GM03348 (cell line): ENCODE data around the gene ASGR2.
"Not testable (repeated sequence)": the region's sequence is repeated elsewhere in the genome, so short reads cannot be mapped to it uniquely, and the experiment has no call there.

Source experiments
- DNase-seq: peaks from one replicate; pipeline ENCODE4 v3.0.0; 2012; ENCODE audit warnings: low spot score

The ASGR2 gene, protein sequence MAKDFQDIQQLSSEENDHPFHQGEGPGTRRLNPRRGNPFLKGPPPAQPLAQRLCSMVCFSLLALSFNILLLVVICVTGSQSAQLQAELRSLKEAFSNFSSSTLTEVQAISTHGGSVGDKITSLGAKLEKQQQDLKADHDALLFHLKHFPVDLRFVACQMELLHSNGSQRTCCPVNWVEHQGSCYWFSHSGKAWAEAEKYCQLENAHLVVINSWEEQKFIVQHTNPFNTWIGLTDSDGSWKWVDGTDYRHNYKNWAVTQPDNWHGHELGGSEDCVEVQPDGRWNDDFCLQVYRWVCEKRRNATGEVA

GRCh38 chr17:7114241-7114874 is at the start of gene ASGR2:
TSS of gene ASGR2 (minus strand) at chr17:7114822. CDS start at chr17:7114240, 582 bp downstream.
- no peak for DNase-seq

- DNase-seq, result not testable (repeated sequence)
These were observed 44.9 kb upstream of the ASGR2 start for GRCh38 chr17:7159571-7159970.

GRCh38 chr17:7158424-7158823 is 43.8 kb upstream of the ASGR2 start:
- not testable (repeated sequence) for DNase-seq

DNA sequence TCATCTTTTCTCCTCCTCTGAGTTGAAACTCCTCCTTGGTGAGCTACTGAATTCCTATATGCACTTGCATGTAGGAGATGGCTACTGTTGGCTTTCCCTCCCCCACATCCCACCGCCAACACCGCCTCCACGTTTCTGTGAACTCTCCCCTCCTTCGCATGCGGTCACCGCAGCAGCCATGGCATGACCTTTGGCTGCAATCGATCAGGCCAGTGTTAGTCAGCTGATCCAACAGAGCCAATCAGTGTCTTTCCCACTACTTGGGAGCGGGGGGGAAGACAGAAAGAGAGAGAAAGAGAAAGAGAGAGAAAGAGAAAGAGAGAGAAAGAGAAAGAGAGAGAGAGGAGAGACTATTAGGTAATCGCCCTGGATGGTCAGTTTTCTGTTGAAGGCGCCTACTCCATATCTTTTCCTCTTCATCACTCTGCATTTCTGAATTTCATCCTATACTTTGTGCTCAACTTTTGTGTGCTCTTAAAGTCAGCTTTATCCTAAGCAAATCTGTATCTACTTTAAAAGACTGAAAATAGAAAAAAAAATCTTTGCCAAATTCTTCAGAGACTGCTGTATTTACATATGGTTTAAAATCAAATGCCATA is 41.8 kb upstream of the ASGR2 start:
- DNase-seq, result no peak

GRCh38 chr17:7147772-7148171 is 33.1 kb upstream of the ASGR2 start:
- DNase-seq, result no peak

DNA sequence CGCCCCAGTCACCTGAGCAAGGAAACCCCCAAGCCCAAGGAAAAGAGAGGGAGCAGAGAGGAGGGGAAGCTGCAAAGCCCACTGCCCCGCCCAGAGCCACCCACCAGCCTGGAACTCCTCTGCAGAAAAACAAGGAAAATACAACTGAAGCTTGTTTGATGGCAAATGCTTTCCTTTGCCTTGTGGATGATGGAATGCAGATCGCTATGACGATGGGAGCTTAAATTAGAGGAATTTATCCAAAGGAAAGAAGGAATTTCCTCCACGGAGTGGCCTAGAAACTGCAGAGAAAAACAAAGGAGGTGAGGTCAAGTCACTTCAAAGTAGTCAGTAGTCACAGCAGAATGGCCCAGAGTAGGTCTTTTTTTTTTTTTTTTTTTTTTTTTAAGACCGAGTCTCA is 31.5 kb upstream of the ASGR2 start:
- DNase-seq, result no peak

GRCh38 chr17:7144213-7144612 is 29.6 kb upstream of the ASGR2 start:
- no peak for DNase-seq

DNA sequence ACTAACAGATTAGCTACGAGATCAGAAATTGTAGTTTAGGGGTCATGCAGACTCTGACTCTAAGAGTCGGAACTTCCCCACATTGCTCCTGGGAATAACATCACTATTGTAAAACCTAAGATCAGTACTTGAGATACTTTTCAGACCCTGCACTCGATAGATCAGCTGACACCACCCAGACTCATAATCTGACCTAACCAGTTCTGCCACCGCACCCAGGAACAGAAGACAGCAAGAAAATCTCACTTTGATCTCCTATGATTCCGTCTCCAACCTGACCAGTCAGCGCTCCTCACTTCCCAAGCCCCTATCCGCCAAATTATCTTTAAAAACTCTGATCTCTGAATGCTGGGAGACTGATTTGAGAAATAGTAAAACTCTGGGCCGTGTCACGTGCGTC is 27.2 kb upstream of the ASGR2 start:
- no peak for DNase-seq

DNA sequence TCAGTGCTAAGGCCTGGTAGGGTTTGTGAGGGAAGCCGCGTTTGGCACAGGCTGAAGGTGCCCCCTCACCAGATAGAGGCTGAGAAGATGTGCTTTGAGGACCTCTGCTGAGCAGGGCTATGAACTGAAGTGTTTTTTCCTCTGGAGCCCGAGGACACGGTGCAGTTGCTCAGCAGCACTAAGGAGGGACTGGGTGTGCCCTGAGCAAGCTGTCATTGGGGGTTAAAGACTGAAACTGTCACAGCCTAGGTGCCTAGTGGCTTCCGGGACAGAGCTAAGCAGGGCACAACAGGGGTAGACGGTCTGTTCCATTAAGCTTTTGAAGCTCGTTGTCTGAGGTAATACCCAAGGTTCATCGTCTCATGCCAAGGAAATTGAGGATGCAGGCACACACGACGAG is 24.8 kb upstream of the ASGR2 start:
- DNase-seq, result no peak

DNA sequence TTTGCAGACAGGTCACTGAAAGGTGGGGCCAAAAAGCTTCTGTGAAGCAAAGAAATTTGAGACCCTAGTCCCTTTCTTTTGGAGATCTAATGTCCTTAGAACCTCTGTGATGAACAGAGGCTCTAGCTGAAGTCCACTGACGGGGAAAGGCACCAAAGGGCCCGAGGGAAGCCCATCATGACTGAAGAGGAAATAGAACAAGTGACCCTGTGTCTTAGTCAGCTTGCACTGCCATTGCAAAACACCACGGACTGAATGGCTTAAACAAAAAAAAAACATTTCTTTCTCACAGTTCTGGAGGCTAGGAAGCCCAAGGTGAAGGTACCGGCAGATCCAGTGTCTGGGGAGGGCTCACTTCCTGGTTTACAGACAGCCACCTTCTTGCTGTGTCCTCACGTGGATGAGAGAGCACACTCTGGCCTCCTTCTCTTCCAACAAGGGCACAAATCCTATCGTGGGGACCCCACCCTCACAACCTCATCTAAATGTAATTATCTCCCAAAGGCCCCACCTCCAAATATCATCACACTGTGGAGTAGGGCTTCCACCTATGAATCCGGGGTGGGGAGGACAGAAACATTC is 24.3 kb upstream of the ASGR2 start:
- no peak for DNase-seq

GRCh38 chr17:7137171-7137943 is 22.7 kb upstream of the ASGR2 start:
- no peak for DNase-seq

GRCh38 chr17:7136266-7136877 is 21.8 kb upstream of the ASGR2 start:
- DNase-seq, result peak; percentile 78

DNA sequence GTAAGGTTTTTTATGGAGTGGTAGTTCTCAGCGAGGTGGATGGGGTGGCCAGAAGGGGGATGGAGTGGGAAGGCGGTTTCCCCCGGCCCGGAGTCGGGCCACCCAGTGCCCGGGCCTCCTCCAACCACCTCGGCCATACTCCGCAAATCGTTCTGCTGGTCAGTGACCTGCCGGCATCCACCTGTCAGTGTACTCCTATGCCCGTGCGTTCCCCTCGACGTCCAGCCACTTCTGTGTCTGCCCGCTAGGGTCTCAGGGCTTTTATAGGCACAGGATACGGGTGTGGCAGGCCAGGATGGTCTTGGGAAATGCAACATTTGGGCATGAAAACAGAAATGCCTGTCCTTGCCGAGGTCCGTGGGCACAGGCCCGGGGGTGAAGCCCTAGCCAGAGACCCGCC is 19.3 kb upstream of the ASGR2 start:
- no peak for DNase-seq

GRCh38 chr17:7133424-7133823 is 18.8 kb upstream of the ASGR2 start:
- DNase-seq, result peak; percentile 32

- DNase-seq, result no peak
These were observed 18.0 kb upstream of the ASGR2 start for GRCh38 chr17:7132511-7133094.

- DNase-seq, result no peak
These were observed 16.8 kb upstream of the ASGR2 start for GRCh38 chr17:7131423-7131791.

DNA sequence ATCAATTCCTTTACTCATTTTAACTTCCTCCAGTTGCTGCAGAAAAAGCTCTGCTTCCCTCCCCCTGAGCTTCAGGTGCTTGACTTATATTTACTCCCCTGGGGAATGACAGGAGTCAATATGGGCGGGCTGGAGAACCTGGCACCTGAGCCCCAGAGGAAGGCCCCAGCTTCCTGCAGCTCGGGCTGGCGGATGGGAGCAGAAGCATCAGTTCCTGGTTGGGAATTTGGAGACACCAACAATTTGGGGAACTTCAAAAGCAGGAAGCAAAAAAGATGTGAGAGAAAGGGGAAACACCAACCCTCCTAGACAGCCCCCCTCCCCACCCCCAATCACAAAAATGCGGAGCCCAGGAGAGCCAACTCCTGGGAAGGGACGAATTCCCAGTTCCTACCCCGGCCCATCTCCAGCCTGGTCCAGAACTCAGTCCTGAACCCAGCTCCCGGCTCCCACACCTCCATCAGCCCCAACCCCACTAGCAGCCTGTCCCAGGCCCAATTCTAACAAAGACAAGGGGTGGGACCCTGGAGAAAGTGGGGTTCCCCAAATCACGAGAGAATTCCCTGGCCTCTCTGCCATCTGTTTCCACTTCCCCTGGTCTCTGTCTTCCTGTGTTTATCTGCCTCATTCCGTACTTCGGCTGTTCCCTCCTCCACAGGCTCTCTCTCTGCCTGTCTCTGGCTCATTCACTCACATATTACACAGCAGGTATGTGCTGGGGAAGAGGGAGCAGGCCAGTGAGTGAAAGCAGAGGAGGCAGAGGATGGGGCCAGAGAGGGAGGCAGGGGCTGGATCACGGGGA is 16.2 kb upstream of the ASGR2 start:
- DNase-seq, result no peak

GRCh38 chr17:7129311-7129710 is 14.7 kb upstream of the ASGR2 start:
- DNase-seq, result no peak

GRCh38 chr17:7128160-7128559 is 13.5 kb upstream of the ASGR2 start:
- no peak for DNase-seq

DNA sequence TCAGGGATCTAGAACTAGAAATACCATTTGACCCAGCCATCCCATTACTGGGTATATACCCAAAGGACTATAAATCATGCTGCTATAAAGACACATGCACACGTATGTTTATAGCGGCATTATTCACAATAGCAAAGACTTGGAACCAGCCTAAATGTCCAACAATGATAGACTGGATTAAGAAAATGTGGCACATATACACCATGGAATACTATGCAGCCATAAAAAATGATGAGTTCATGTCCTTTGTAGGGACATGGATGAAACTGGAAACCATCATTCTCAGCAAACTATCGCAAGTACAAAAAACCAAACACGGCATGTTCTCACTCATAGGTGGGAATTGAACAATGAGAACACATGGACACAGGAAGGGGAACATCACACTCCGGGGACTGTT is 12.9 kb upstream of the ASGR2 start:
- not testable (repeated sequence) for DNase-seq

DNA sequence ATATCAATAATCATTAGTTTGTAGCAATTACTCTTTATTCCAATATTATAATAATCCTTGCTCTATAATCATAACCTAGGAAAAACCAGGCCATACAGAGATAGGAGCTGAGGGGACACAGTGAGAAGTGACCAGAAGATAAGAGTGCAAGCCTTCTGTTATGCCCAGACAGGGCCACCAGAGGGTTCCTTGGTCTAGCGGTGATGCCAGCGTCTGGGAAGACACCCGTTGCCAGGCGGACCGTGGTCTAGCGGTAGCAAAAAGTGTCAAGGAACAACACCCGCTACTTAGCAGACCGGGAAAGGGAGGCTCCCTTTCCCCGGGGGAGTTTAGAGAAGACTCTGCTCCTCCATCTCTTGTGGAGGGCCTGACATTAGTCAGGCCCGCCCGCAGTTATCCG is 11.8 kb upstream of the ASGR2 start:
- not testable (repeated sequence) for DNase-seq
